Smooth muscle cell (in vitro differentiated cells): ENCODE data around the gene SLC1A1. TPM values are rescaled to one million over a fixed set of nuclear protein-coding genes. Genes with fewer than 3 reads are reported as not detected.
"Not testable (repeated sequence)": the region's sequence is repeated elsewhere in the genome, so short reads cannot be mapped to it uniquely, and the experiment has no call there.

Experiments
- DNase-seq: peaks from one replicate; lab custom pipeline; 2025; ENCODE audit not compliant: unreplicated experiment; lab: John Stamatoyannopoulos, UW
- H2AFZ ChIP-seq: fragments of 200-600 bp; sonication (generic); 2 replicates; pipeline ENCODE4 v1.6.0; 2016; ENCODE audit warnings: antibody characterized with exemption, low read depth, mild to moderate bottlenecking
- H3F3A ChIP-seq: fragments of 200-600 bp; sonication (generic); 2 replicates; pipeline ENCODE4 v1.6.0; 2017; ENCODE audit warnings: antibody characterized with exemption, low read depth
- H3K27ac ChIP-seq: fragments of 200-600 bp; sonication (generic); 2 replicates; pipeline ENCODE4 v1.5.1; 2016; ENCODE audit warnings: low read depth, mild to moderate bottlenecking
- H3K27me3 ChIP-seq: fragments of 200-600 bp; sonication (generic); 2 replicates; pipeline ENCODE4 v1.6.1; 2016; ENCODE audit warnings: low read depth, mild to moderate bottlenecking
- H3K36me3 ChIP-seq: fragments of 200-600 bp; sonication (generic); 2 replicates; pipeline ENCODE4 v1.5.1; 2016; ENCODE audit warnings: low read depth
- H3K4me1 ChIP-seq: fragments of 200-600 bp; sonication (generic); 2 replicates; pipeline ENCODE4 v1.5.1; 2016; ENCODE audit warnings: low read depth
- H3K4me2 ChIP-seq: fragments of 200-600 bp; sonication (generic); 2 replicates; pipeline ENCODE4 v1.6.0; 2016; ENCODE audit warnings: mild to moderate bottlenecking
- H3K4me3 ChIP-seq: fragments of 200-600 bp; sonication (generic); 2 replicates; pipeline ENCODE4 v1.5.1; 2016; ENCODE audit warnings: mild to moderate bottlenecking
- H3K79me2 ChIP-seq: fragments of 200-600 bp; sonication (generic); 2 replicates; pipeline ENCODE4 v1.6.0; 2016; ENCODE audit warnings: low read depth, mild to moderate bottlenecking
- H3K9ac ChIP-seq: fragments of 200-600 bp; sonication (generic); 2 replicates; pipeline ENCODE4 v1.6.0; 2016; ENCODE audit warnings: low read depth
- H3K9me3 ChIP-seq: fragments of 200-600 bp; sonication (generic); replicated peaks from 2 replicates; pipeline ENCODE4 v1.5.1; 2016; ENCODE audit warnings: low read depth
- H4K20me1 ChIP-seq: fragments of 200-600 bp; sonication (generic); 2 replicates; pipeline ENCODE4 v1.6.0; 2016; ENCODE audit warnings: low read depth
- WGBS: methylation state at CpG from one replicate; pipeline ENCODE4 v1.1.7; 2016; ENCODE audit warnings: low lambda C conversion rate; 5-methylcytosine and 5-hydroxymethylcytosine counted together
- polyA plus RNA-seq: library from polyadenylated mRNA; unstranded; fragments of >200 nt; fragmentation: Nextera tagmentation; extraction: Ambion mirVana; gene quantifications from 2 replicates; pipeline ENCODE4 v1.2.1, GENCODE V29; 2016
- total RNA-seq: library from RNA; depleted of rRNA; stranded (reverse); fragments of >200 nt; gene quantifications from 2 replicates; pipeline ENCODE4 v1.2.3, GENCODE V29; 2014
- TF ChIP-seq, protein P1 (sequence below): fragments of 200-600 bp; sonication (generic); IDR thresholded peaks from 2 replicates; pipeline ENCODE4 v1.5.1; 2017; ENCODE audit warnings: borderline replicate concordance, mild to moderate bottlenecking, antibody characterized with exemption; ENCODE audit not compliant: insufficient read depth, poor library complexity, severe bottlenecking

SLC1A1 gene
- total and polyA plus RNA-seq, 2 experiments from 2014 or later, result 11.3 to 15.6 TPM

DNA sequence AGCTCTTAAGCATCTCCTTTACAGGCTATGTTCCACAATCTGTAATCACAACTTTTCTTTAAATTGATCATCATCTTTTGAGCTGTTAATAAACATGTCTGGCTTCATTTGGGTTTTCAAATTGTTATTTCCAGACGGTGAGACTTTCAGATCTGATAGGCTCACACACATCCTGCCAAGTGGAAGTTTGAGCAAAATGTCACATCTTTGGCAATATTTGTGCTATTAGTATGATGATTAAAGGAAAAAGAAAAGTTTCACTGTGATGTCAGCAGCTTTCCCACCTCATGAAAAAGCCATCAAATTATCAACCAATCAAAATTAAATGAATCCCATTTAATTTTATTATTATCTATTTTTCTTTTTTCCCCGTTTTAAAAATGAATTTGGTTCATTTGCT lies 29.8 kb downstream of the SLC1A1 start:
- Histone ChIP-seq H3K9me3 (no peaks in the 10 kb centered on the region), H3K9ac (no peak overlapping the region), H3K79me2 (no peaks in the 10 kb centered on the region), H3K27ac (no peak overlapping the region), H3K27me3 (no peaks in the 10 kb centered on the region), H4K20me1 (peaks cover 3% of the 10 kb centered on the region), H3K4me1 (no peaks in the 10 kb centered on the region), H3K36me3 (no peaks in the 10 kb centered on the region), H3K4me2 (no peak overlapping the region), H3K4me3 (no peak overlapping the region), H3F3A (no peaks in the 10 kb centered on the region), H2AFZ (no peak overlapping the region)
- no peak for DNase-seq
- TF ChIP-seq, protein P1, sequence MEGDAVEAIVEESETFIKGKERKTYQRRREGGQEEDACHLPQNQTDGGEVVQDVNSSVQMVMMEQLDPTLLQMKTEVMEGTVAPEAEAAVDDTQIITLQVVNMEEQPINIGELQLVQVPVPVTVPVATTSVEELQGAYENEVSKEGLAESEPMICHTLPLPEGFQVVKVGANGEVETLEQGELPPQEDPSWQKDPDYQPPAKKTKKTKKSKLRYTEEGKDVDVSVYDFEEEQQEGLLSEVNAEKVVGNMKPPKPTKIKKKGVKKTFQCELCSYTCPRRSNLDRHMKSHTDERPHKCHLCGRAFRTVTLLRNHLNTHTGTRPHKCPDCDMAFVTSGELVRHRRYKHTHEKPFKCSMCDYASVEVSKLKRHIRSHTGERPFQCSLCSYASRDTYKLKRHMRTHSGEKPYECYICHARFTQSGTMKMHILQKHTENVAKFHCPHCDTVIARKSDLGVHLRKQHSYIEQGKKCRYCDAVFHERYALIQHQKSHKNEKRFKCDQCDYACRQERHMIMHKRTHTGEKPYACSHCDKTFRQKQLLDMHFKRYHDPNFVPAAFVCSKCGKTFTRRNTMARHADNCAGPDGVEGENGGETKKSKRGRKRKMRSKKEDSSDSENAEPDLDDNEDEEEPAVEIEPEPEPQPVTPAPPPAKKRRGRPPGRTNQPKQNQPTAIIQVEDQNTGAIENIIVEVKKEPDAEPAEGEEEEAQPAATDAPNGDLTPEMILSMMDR, result no peak
- WGBS, result 82% methylated on average over 2 of the region's 2 CpGs

DNA sequence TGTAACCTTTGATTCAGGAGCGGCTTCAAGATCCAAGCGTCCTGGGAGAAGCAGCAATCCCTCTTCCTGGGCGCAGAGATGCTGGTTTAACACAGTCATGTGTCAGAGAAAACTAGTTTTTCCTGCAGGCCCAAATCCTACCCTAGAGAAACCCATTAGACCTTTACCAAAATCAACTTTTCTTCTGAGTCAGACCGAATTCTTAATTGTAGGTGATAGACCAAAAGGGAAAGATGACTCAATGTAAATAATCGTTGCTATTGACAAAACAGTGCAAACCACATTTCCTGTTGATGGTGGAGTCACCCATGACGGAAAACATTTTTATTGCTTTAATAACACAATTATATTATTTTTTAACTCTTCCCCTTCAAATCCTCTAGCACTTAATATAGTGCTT lies 40.1 kb downstream of the SLC1A1 start:
- Histone ChIP-seq H3K9me3 (no peaks in the 10 kb centered on the region), H4K20me1 (no peaks in the 10 kb centered on the region), H2AFZ (no peak overlapping the region), H3K4me2 (no peak overlapping the region), H3K4me1 (no peaks in the 10 kb centered on the region), H3K9ac (no peak overlapping the region), H3K27ac (no peak overlapping the region), H3K79me2 (no peaks in the 10 kb centered on the region), H3K4me3 (no peak overlapping the region), H3F3A (no peaks in the 10 kb centered on the region), H3K27me3 (no peaks in the 10 kb centered on the region), H3K36me3 (no peaks in the 10 kb centered on the region)
- no peak for DNase-seq
- TF ChIP-seq, protein P1, result no peak
- 77% methylated on average over 6 of the region's 6 CpGs for WGBS

DNA sequence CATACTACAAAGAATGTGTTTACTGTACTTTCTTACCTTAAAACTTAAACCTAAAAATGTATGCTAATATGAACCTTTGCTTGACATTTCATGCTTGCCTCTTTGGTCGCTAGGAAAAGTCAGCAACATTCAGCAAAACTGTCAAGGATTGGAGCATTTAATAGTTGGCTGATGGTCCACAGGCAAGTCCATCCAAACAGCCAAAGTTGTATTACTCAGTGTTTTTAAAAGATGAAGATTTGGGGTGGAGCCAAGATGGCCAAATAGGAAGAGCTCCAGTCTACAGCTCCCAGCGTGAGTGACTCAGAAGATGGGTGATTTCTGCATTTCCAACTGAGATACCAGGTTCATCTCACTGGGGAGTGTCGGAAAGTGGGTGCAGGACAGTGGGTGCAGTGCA lies 40.6 kb downstream of the SLC1A1 start:
- not testable (repeated sequence) for H3K9ac ChIP-seq, DNase-seq, H3K4me3 ChIP-seq, H3K4me2 ChIP-seq, H4K20me1 ChIP-seq, H2AFZ ChIP-seq, H3K9me3 ChIP-seq, H3F3A ChIP-seq, H3K4me1 ChIP-seq, H3K36me3 ChIP-seq, H3K79me2 ChIP-seq, H3K27me3 ChIP-seq, H3K27ac ChIP-seq
- WGBS, result 92% methylated on average over 3 of the region's 3 CpGs

DNA sequence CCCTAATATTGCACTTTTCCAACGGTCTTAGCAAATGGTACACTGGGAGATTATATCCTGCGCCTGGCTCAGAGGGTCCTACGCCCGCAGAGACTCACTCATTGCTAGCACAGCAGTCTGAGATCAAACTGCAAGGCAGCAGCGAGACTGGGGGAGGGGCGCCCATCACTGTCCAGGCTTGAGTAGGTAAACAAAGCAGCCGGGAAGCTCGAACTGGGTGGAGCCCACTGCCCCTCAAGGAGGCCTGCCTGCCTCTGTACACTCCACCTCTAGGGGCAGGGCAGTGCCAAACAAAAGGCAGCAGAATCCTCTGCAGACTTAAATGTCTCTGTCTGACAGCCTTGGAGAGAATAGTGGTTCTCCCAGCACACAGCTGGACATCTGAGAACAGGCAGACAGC lies 41.1 kb downstream of the SLC1A1 start:
- DNase-seq, H4K20me1 ChIP-seq, H3F3A ChIP-seq, H3K27me3 ChIP-seq, H3K79me2 ChIP-seq, H3K4me2 ChIP-seq, H3K36me3 ChIP-seq, H3K9me3 ChIP-seq, H3K27ac ChIP-seq, H3K4me3 ChIP-seq, H3K9ac ChIP-seq, H3K4me1 ChIP-seq, H2AFZ ChIP-seq: not testable (repeated sequence)
- 68% methylated on average over 8 of the region's 8 CpGs for WGBS

DNA sequence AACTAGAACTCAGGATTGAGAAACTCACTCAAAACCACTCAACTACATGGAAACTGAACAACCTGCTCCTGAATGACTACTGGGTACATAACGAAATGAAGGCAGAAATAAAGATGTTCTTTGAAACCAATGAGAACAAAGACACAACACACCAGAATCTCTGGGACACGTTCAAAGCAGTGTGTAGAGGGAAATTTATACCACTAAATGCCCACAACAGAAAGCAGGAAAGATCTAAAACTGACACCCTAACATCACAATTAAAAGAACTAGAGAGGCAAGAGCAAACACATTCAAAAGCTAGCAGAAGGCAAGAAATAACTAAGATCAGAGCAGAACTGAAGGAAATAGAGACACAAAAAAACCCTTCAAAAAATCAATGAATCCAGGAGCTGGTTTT lies 43.6 kb downstream of the SLC1A1 start:
- not testable (repeated sequence) for H3K9ac ChIP-seq, H3K27ac ChIP-seq, H3K27me3 ChIP-seq, H3F3A ChIP-seq, H3K36me3 ChIP-seq, DNase-seq, H3K4me1 ChIP-seq, H3K79me2 ChIP-seq, H4K20me1 ChIP-seq, H2AFZ ChIP-seq, H3K9me3 ChIP-seq, H3K4me3 ChIP-seq, H3K4me2 ChIP-seq
- 89% methylated on average over 2 of the region's 2 CpGs for WGBS

DNA sequence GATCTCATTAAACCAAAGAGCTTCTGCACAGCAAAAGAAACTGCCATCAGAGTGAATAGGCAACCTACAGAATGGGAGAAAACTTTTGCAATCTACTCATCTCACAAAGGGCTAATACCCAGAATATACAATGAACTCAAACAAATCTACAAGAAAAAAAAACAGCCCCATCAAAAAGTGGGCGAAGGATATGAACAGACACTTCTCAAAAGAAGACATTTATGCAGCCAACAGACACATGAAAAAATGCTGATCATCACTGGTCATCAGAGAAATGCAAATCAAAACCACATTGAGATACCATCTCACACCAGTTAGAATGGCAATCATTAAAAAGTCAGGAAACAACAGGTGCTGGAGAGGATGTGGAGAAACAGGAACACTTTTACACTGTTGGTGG lies 45.9 kb downstream of the SLC1A1 start:
- not testable (repeated sequence) for H3K27ac ChIP-seq, H3K36me3 ChIP-seq, H3K4me2 ChIP-seq, H2AFZ ChIP-seq, H3F3A ChIP-seq, H3K27me3 ChIP-seq, H3K9me3 ChIP-seq, DNase-seq, H4K20me1 ChIP-seq, H3K4me3 ChIP-seq, H3K4me1 ChIP-seq, H3K79me2 ChIP-seq, H3K9ac ChIP-seq
- WGBS, result 63% methylated on average over 1 of the region's 1 CpG
